H1 (cell line): Measurements from ENCODE around the gene NDUFB5. TPM values are rescaled to one million over a fixed set of nuclear protein-coding genes. Genes with fewer than 3 reads are reported as not detected.

Experiments
- CTCF ChIA-PET: fragments of 300-600 bp; sonication (Branson Sonifier 250); formaldehyde crosslinking; loops from one replicate; lab custom pipeline; 2021; ENCODE audit not compliant: partially characterized antibody; lab: Charles Lee
- POLR2A ChIA-PET: fragments of 300-600 bp; sonication (Branson Sonifier 250); formaldehyde crosslinking; loops from one replicate; lab custom pipeline; 2021; ENCODE audit warnings: inconsistent platforms; ENCODE audit not compliant: partially characterized antibody; lab: Charles Lee
- DNase-seq, 2 experiments: peaks; one replicate each; pipeline versions ENCODE4 v3.0.0 to v3.0.0-alpha.2; 2010 to 2022; ENCODE audit warnings: low spot score in 2 of 2, low read depth in 1 of 2, mixed read lengths in 1 of 2
- FAIRE-seq: peaks from 2 replicates; lab custom pipeline; 2011; peaks lifted over from hg19 to GRCh38; lab: Jason Lieb, UNC
- H2AFZ ChIP-seq: 2 replicates; pipeline ENCODE4 v1.8.1; 2012; ENCODE audit warnings: low read length, inconsistent platforms
- H2AK5ac ChIP-seq: 2 replicates; pipeline ENCODE4 v1.6.1; 2013; ENCODE audit warnings: low read depth, low read length
- H2BK120ac ChIP-seq: replicated peaks from 2 replicates; pipeline ENCODE3; 2013; ENCODE audit warnings: low read depth, low read length, inconsistent platforms
- H2BK12ac ChIP-seq: 2 replicates; pipeline ENCODE4 v1.6.1; 2013; ENCODE audit warnings: low read depth, low read length
- H2BK15ac ChIP-seq: 2 replicates; pipeline ENCODE4 v1.6.1; 2013; ENCODE audit warnings: low read length
- H2BK20ac ChIP-seq: 2 replicates; pipeline ENCODE4 v1.6.1; 2013; ENCODE audit warnings: low read length
- H2BK5ac ChIP-seq: 2 replicates; pipeline ENCODE4 v1.6.1; 2013; ENCODE audit warnings: low read depth, low read length
- H3K14ac ChIP-seq: 2 replicates; pipeline ENCODE4 v1.6.1; 2013; ENCODE audit warnings: inconsistent platforms; ENCODE audit not compliant: insufficient read length
- H3K18ac ChIP-seq: 2 replicates; pipeline ENCODE4 v1.6.1; 2013; ENCODE audit warnings: low read length; ENCODE audit errors: extremely low read depth
- H3K23ac ChIP-seq: 2 replicates; pipeline ENCODE4 v1.6.1; 2013; ENCODE audit warnings: inconsistent platforms; ENCODE audit not compliant: insufficient read length
- H3K23me2 ChIP-seq: 2 replicates; pipeline ENCODE4 v1.6.1; 2013; ENCODE audit warnings: low read depth, low read length
- H3K27ac ChIP-seq: 2 replicates; pipeline ENCODE4 v1.6.1; 2011; ENCODE audit warnings: low read depth, low read length, inconsistent platforms
- H3K27me3 ChIP-seq, 4 experiments: replicated peaks in 1 of 4; 1 replicate in 1 of 4; 2 replicates in 3 of 4; pipeline versions ENCODE4 v1.6.1 to v1.8.1; 2011 to 2013; ENCODE audit warnings: low read length in 3 of 4, mild to moderate bottlenecking in 3 of 4, inconsistent platforms in 2 of 4, mixed read lengths in 2 of 4, moderate library complexity in 1 of 4; ENCODE audit not compliant: control insufficient read depth in 3 of 4, insufficient read depth in 3 of 4; ENCODE audit errors: extremely low read depth in 1 of 4
- H3K36me3 ChIP-seq, 4 experiments: 2 replicates each; pipeline versions ENCODE4 v1.6.1 to v1.8.1; 2011 to 2013; ENCODE audit warnings: mild to moderate bottlenecking in 4 of 4, low read length in 3 of 4, moderate library complexity in 2 of 4, control low read depth in 1 of 4, inconsistent platforms in 1 of 4; ENCODE audit not compliant: insufficient read depth in 4 of 4, control insufficient read depth in 2 of 4
- H3K4ac ChIP-seq: replicated peaks from 2 replicates; pipeline ENCODE3; 2013; ENCODE audit warnings: low read length, low read depth, mixed read lengths, inconsistent platforms; ENCODE audit not compliant: insufficient read length
- H3K4me1 ChIP-seq, 4 experiments: replicated peaks in 1 of 4; 1 replicate in 1 of 4; 2 replicates in 3 of 4; pipeline versions ENCODE4 v1.6.1 to v1.8.1; 2011 to 2013; ENCODE audit warnings: low read length in 3 of 4, inconsistent platforms in 2 of 4, mixed read lengths in 1 of 4; ENCODE audit not compliant: insufficient read depth in 4 of 4, control insufficient read depth in 3 of 4
- H3K4me2 ChIP-seq, 2 experiments: 2 replicates each; pipeline versions ENCODE4 v1.6.1 to v1.8.1; 2011 to 2013; ENCODE audit warnings: low read depth in 2 of 2, low read length in 2 of 2, control low read depth in 1 of 2, inconsistent platforms in 1 of 2, mild to moderate bottlenecking in 1 of 2; ENCODE audit not compliant: insufficient read depth in 1 of 2
- H3K4me3 ChIP-seq, 4 experiments: fragments of 200-600, 300-600 bp in 1 of 4; sonication (generic), shearing (Covaris generic), sonication (Bioruptor Twin) in 1 of 4; 2 replicates each; pipeline versions ENCODE4 v1.5.1 to v1.8.1; 2011 to 2016; ENCODE audit warnings: low read length in 4 of 4, low read depth in 3 of 4, control low read depth in 2 of 4, inconsistent platforms in 2 of 4, mild to moderate bottlenecking in 2 of 4, mixed read lengths in 1 of 4, moderate library complexity in 1 of 4; ENCODE audit not compliant: insufficient read depth in 2 of 4; ENCODE audit errors: extremely low read depth in 1 of 4
- H3K56ac ChIP-seq: replicated peaks from 2 replicates; pipeline ENCODE3; 2013; ENCODE audit warnings: low read depth, mild to moderate bottlenecking, mixed read lengths, low read length, inconsistent platforms; ENCODE audit not compliant: insufficient read length
- H3K79me1 ChIP-seq: 2 replicates; pipeline ENCODE4 v1.6.1; 2013; ENCODE audit warnings: low read depth, low read length, control low read depth
- H3K79me2 ChIP-seq, 2 experiments: 2 replicates each; pipeline versions ENCODE4 v1.6.1 to v1.8.1; 2012 to 2013; ENCODE audit warnings: low read length in 2 of 2, mild to moderate bottlenecking in 2 of 2, inconsistent platforms in 1 of 2; ENCODE audit not compliant: insufficient read depth in 2 of 2, control insufficient read depth in 1 of 2
- H3K9ac ChIP-seq, 4 experiments: replicated peaks in 1 of 4; 1 replicate in 1 of 4; 2 replicates in 3 of 4; pipeline versions ENCODE4 v1.6.1 to v1.8.1; 2011 to 2013; ENCODE audit warnings: low read depth in 3 of 4, low read length in 3 of 4, control low read depth in 2 of 4, mild to moderate bottlenecking in 2 of 4, moderate library complexity in 2 of 4, inconsistent platforms in 1 of 4; ENCODE audit errors: extremely low read depth in 1 of 4
- H3K9me3 ChIP-seq, 2 experiments: 2 replicates each; pipeline versions ENCODE4 v1.6.1 to v1.8.1; 2012 to 2013; ENCODE audit warnings: mild to moderate bottlenecking in 2 of 2, moderate library complexity in 2 of 2, control low read depth in 1 of 2, inconsistent platforms in 1 of 2, low read depth in 1 of 2, low read length in 1 of 2, mixed read lengths in 1 of 2; ENCODE audit not compliant: insufficient read depth in 2 of 2
- H4K20me1 ChIP-seq, 2 experiments: replicated peaks in 1 of 2; 2 replicates each; pipeline versions ENCODE3 to v1.8.1; 2011 to 2013; ENCODE audit warnings: inconsistent platforms in 2 of 2, low read length in 2 of 2, mild to moderate bottlenecking in 1 of 2; ENCODE audit not compliant: insufficient read depth in 2 of 2, control insufficient read depth in 1 of 2
- H4K5ac ChIP-seq: 2 replicates; pipeline ENCODE4 v1.6.1; 2013; ENCODE audit warnings: low read length, low read depth, mixed read lengths, inconsistent platforms; ENCODE audit not compliant: insufficient read length
- H4K8ac ChIP-seq: 2 replicates; pipeline ENCODE4 v1.8.0; 2013; ENCODE audit warnings: mild to moderate bottlenecking, moderate library complexity, low read length, inconsistent platforms; ENCODE audit not compliant: insufficient read depth; ENCODE audit errors: extremely low read depth
- H4K91ac ChIP-seq: replicated peaks from 2 replicates; pipeline ENCODE3; 2013; ENCODE audit warnings: low read length, mixed read lengths, inconsistent platforms; ENCODE audit not compliant: insufficient read length
- CBX5 ChIP-seq: fragments of 300-800, 300-1000 bp; sonication (generic); IDR thresholded peaks from 2 replicates; pipeline ENCODE4 v1.7.1; 2016; ENCODE audit warnings: antibody characterized with exemption, low read length, low read depth
- CTCF ChIP-seq, 3 experiments: IDR thresholded peaks; 1 replicate in 2 of 3; 2 replicates in 1 of 3; pipeline versions ENCODE4 v1.5.1 to v1.6.1; 2011; ENCODE audit warnings: low read length in 3 of 3, mild to moderate bottlenecking in 3 of 3, inconsistent platforms in 2 of 3, low read depth in 1 of 3, moderate library complexity in 1 of 3; ENCODE audit not compliant: insufficient read depth in 1 of 3; ENCODE audit errors: control extremely low read depth in 1 of 3
- GABPA ChIP-seq: IDR thresholded peaks from 2 replicates; pipeline ENCODE4 v1.6.1; 2011; ENCODE audit warnings: mild to moderate bottlenecking, low read length, moderate library complexity, borderline replicate concordance; ENCODE audit not compliant: insufficient read depth
- HDAC6 ChIP-seq: IDR thresholded peaks from one replicate; pipeline ENCODE4 v1.7.1; 2012; ENCODE audit warnings: low read depth, mild to moderate bottlenecking, inconsistent platforms, low read length, moderate library complexity
- RNF2 ChIP-seq: fragments of 200-900, 300-1000 bp; sonication (generic); IDR thresholded peaks from 2 replicates; pipeline ENCODE4 v1.7.1; 2016; ENCODE audit warnings: borderline replicate concordance, low read depth, mild to moderate bottlenecking, antibody characterized with exemption, low read length; ENCODE audit not compliant: poor library complexity, severe bottlenecking; ENCODE audit errors: missing control alignments
- RXRA ChIP-seq: IDR thresholded peaks from 2 replicates; pipeline ENCODE4 v1.6.1; 2011; ENCODE audit warnings: low read depth, mild to moderate bottlenecking, low read length, moderate library complexity; ENCODE audit not compliant: insufficient read depth
- SP1 ChIP-seq: IDR thresholded peaks from 2 replicates; pipeline ENCODE4 v1.6.1; 2011; ENCODE audit warnings: low read depth, low read length
- TBP ChIP-seq: IDR thresholded peaks from 2 replicates; pipeline ENCODE4 v1.6.1; 2011; ENCODE audit warnings: low read depth, low read length, improper control_type of control experiment
- USF2 ChIP-seq: IDR thresholded peaks from 2 replicates; pipeline ENCODE4 v1.6.1; 2011; ENCODE audit warnings: low read length, improper control_type of control experiment
- YY1 ChIP-seq: IDR thresholded peaks from 2 replicates; pipeline ENCODE4 v1.6.1; 2011; ENCODE audit warnings: low read depth, mild to moderate bottlenecking, low read length
- WGBS, 2 experiments: shearing (Covaris generic) in 1 of 2; methylation state at CpG; one replicate each; pipeline versions ENCODE4 v1.1.6 to v1.1.7; 2013 to 2015; ENCODE audit warnings: low lambda C conversion rate in 2 of 2, mixed read lengths in 2 of 2, inconsistent platforms in 1 of 2, low coverage in 1 of 2, missing lambda C conversion rate in 1 of 2; ENCODE audit not compliant: insufficient replicate concordance in 2 of 2, insufficient coverage in 1 of 2, insufficient read length in 1 of 2; ENCODE audit errors: extremely low coverage in 1 of 2, missing lambda C conversion rate in 1 of 2; 5-methylcytosine and 5-hydroxymethylcytosine counted together
- polyA plus RNA-seq, 7 experiments: library from polyadenylated mRNA; depleted of rRNA in 3 of 7; stranded (reverse) in 5 of 7; unstranded in 2 of 7; fragments of >200 nt in 5 of 7; fragments of 200-250 nt in 2 of 7; gene quantifications; 1 replicate in 5 of 7; 2 replicates in 1 of 7; 4 replicates in 1 of 7; pipeline versions ENCODE4 v1.2.1 to v1.2.3, GENCODE V29; 2011 to 2013; ENCODE audit warnings: missing spikeins in 2 of 7, mixed read lengths in 2 of 7
- total RNA-seq: library from RNA; stranded (reverse); fragmentation: NEBNext Ultra II Directional; extraction: Animal tissue kit (Norgen Biotek cat#: 25700); gene quantifications from 2 replicates; pipeline ENCODE4 v1.2.1, GENCODE V29; 2021

NDUFB5 gene
- total and polyA plus RNA-seq, 2 of the 8 experiments (the other 6 are each of a cell fraction or from before 2014, with no cell fraction given) = 46.1 to 85.8 TPM

GRCh38 chr3:179560791-179561190, 43.8 kb upstream of the NDUFB5 start:
- no peak overlapping the region for H2AK5ac ChIP-seq
- 100% methylated on average over 1 of the region's 1 CpG; no CpG with 5 or more reads in 1 of the 2 experiments for WGBS, 2 experiments
- POLR2A ChIA-PET = no interaction called here
- H2BK15ac ChIP-seq = no peak overlapping the region
- FAIRE-seq (no peak), DNase-seq (no peak)
- no peak overlapping the region for H3K4me2 ChIP-seq
- H4K8ac ChIP-seq = no peak overlapping the region
- H3K18ac ChIP-seq = no peak overlapping the region
- no peak overlapping the region for H2BK20ac ChIP-seq
- H3K4ac ChIP-seq = no peak overlapping the region
- H4K5ac ChIP-seq = no peak overlapping the region
- no peak overlapping the region for H2BK5ac ChIP-seq
- no peak overlapping the region for H2BK12ac ChIP-seq
- no peaks in the 10 kb centered on the region for H3K36me3 ChIP-seq
- no peak overlapping the region for H3K14ac ChIP-seq
- H2BK120ac ChIP-seq = no peak overlapping the region
- H3K79me2 ChIP-seq = peaks cover 17 to 23% of the 10 kb centered on the region in 2 experiments
- H3K9ac ChIP-seq = no peak overlapping the region
- H3K9me3 ChIP-seq = no peaks in the 10 kb centered on the region
- H4K91ac ChIP-seq = no peak overlapping the region
- H3K4me3 ChIP-seq = no peak overlapping the region
- H3K4me1 ChIP-seq = no peaks in the 10 kb centered on the region; a peak in 1 of 7 replicates
- H3K23me2 ChIP-seq = no peaks in the 10 kb centered on the region
- no peak overlapping the region for H3K23ac ChIP-seq
- no peak overlapping the region for H3K27ac ChIP-seq
- peaks cover 0 to 7% of the 10 kb centered on the region in 2 experiments for H4K20me1 ChIP-seq
- no peak overlapping the region for H3K56ac ChIP-seq
- H3K27me3 ChIP-seq = no peaks in the 10 kb centered on the region
- no peak overlapping the region for H2AFZ ChIP-seq
- no peaks in the 10 kb centered on the region; the same call in 1 of the 2 replicates for H3K79me1 ChIP-seq
- CTCF ChIA-PET = interaction anchor here (1.0 to 3.3 kb wide), 4 partner anchors 115 to 169 kb away, joined by 3 to 14 read pairs (median 3); no protein-coding TSS in a partner anchor
- TF ChIP-seq CTCF (IDR thresholded peaks at IDR 0.05; ENCODE audit: control extremely low read depth in 1 of 3, insufficient read depth in 1 of 3, low read depth in 1 of 3, low read length in 3 of 3) (no peak), SP1 (no peak), GABPA (no peak), CBX5 (no peak), USF2 (no peak), YY1 (no peak), TBP (no peak), RXRA (no peak), HDAC6 (no peak), RNF2 (no peak)
